CD4-positive, alpha-beta T cell treated with Interleukin-2 at 100 ng/mL for 4 hours (primary cell): ENCODE data around the gene MKLN1.
"Not testable (repeated sequence)": the region's sequence is repeated elsewhere in the genome, so short reads cannot be mapped to it uniquely, and the experiment has no call there.

Experiments used
- DNase-seq: peaks from one replicate; pipeline ENCODE4 v3.0.0-alpha.2; 2020; ENCODE audit warnings: low spot score

MKLN1 gene

GRCh38 chr7:131327626-131328376 is at the start of gene MKLN1:
TSS of gene MKLN1 (plus strand) at chr7:131327876. CDS start at chr7:131327900, 24 bp downstream.
- peak; percentile 86 for DNase-seq

GRCh38 chr7:131279044-131279443 is 48.6 kb upstream of the MKLN1 start:
- no peak for DNase-seq

GRCh38 chr7:131281266-131282048 is 46.2 kb upstream of the MKLN1 start:
- no peak for DNase-seq

- DNase-seq = no peak
Measured at GRCh38 chr7:131284702-131285419, 42.8 kb upstream of the MKLN1 start.

GRCh38 chr7:131285556-131285955 is 42.1 kb upstream of the MKLN1 start:
- DNase-seq = no peak

- no peak for DNase-seq
Measured at GRCh38 chr7:131288450-131288849, 39.2 kb upstream of the MKLN1 start.

- DNase-seq = no peak
Measured at GRCh38 chr7:131289051-131289450, 38.6 kb upstream of the MKLN1 start.

GRCh38 chr7:131292141-131292905 is 35.4 kb upstream of the MKLN1 start:
- DNase-seq = no peak

- DNase-seq = no peak
Measured at GRCh38 chr7:131293018-131293417, 34.7 kb upstream of the MKLN1 start.

GRCh38 chr7:131294553-131294952 is 33.1 kb upstream of the MKLN1 start:
- no peak for DNase-seq

- DNase-seq = no peak
Measured at GRCh38 chr7:131298608-131298992, 29.1 kb upstream of the MKLN1 start.

GRCh38 chr7:131299074-131299473 is 28.6 kb upstream of the MKLN1 start:
- no peak for DNase-seq

GRCh38 chr7:131300078-131300477 is 27.6 kb upstream of the MKLN1 start:
- no peak for DNase-seq

GRCh38 chr7:131300572-131301466 is 26.9 kb upstream of the MKLN1 start:
- DNase-seq = no peak

- no peak for DNase-seq
Measured at GRCh38 chr7:131302446-131302845, 25.2 kb upstream of the MKLN1 start.

GRCh38 chr7:131302876-131303707 is 24.6 kb upstream of the MKLN1 start:
- peak; percentile 47 for DNase-seq

- DNase-seq = no peak
Measured at GRCh38 chr7:131305152-131305551, 22.5 kb upstream of the MKLN1 start.

GRCh38 chr7:131306041-131306440 is 21.6 kb upstream of the MKLN1 start:
- DNase-seq = not testable (repeated sequence)

- no peak for DNase-seq
Measured at GRCh38 chr7:131306777-131307176, 20.9 kb upstream of the MKLN1 start.

- no peak for DNase-seq
Measured at GRCh38 chr7:131307627-131308026, 20.0 kb upstream of the MKLN1 start.
